GM21367 (cell line): ENCODE results near the gene LRCH1.

Source experiments
- ATAC-seq: cut with Tn5 transposase; IDR thresholded peaks from one replicate; pipeline ENCODE4 v1.9.1; 2021; ENCODE audit not compliant: unreplicated experiment

Gene LRCH1

DNA sequence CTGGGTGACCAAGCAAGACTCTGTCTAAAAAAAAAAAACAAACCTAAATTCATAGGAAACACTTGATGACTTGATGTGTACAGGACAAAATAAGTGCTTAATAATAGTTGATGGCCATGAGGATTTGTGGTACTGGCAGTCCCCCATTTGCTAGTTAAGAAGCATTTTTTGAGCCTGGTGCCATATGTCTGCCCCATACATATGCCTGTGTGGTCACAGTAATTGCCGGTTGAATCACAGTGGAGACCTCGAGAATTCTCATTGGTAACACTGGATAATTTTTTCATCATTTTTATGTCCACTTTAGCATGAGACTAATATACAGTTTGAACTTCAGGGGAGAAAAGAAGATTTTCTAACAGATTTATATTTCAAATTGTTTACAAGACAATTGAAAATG lies 79.2 kb downstream of the LRCH1 start:
- ATAC-seq: no peak

- no peak for ATAC-seq
These were observed 80.4 kb downstream of the LRCH1 start for GRCh38 chr13:46633416-46633815.

DNA sequence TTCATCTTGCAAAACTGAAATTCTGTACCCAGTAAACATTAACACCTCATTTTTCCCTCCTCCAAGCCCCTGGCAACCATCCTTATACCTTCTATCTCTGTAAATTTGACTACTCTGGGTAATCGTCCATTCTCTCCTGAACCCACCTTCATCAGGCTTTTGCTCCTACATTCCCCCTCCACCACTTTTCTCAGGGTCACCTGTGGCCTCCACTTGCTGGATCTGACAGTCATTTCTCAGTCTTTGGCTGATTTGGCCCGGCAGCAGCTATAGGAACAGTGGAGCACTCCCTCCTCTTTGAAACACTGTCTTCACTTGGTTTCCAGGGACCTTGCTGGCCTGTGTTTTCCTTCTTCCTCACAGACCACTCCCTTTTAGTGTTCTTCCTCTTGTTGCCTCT lies 83.5 kb downstream of the LRCH1 start:
- no peak for ATAC-seq

GRCh38 chr13:46637213-46637612 lies 84.2 kb downstream of the LRCH1 start:
- no peak for ATAC-seq

GRCh38 chr13:46638262-46638661 lies 85.3 kb downstream of the LRCH1 start:
- ATAC-seq: no peak

GRCh38 chr13:46639033-46639981 lies 86.3 kb downstream of the LRCH1 start:
- peak; percentile 76 for ATAC-seq

DNA sequence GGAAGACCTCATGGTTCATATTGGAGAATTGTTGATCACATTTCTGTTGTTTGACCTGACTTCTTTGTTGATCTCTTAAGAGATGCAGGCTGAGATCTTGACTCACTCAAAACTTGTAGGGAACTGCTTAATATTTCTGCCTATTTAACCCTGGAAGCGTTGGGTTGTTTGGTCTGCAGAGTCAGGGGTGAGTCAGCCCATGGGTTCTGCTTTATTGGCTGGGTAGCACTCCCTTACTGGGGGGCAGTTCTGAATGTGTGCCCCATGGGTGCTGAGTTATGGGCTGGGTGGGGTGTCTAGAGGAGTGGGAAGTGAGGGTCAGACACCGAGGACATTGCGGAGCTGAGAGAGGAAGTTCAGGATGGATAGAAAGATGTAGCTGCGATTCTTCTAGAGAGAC lies 87.9 kb downstream of the LRCH1 start:
- ATAC-seq: no peak

DNA sequence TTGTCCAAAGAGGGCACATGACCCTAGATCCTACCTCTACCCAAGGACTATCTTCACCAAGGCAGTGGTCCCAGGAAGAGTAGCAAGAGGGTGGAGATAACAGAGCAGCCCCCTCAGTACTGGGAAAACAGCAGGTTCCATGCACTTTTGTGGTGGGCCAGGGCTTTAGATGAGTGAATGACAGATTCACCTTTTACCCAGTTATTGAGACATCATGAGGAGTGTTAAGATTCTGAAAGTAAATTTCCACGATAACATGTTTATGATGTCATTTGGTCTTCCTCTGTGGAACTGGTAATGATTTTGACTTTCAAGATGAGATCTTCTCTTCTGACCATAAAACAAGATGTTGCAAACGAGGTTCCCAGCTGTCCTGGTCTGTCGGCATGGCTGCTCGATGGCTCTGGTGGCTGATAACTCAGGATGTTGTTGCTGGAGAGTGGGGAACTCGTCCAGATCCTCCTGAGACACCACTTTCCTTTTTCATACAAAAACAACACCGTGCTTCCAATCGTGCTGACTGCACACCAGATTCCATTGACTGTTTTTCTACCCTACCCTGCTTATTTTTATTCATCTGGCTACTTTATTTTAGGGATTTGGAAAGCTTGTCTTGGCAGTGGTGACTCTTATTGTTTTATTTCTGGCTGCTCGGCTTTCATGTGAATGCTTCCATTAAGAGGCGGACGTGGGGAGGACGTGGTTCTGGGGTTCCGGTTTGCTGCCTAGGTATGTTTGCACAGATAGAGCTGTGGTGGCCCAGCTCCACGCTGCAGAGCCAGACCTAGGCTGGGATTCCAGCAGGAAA lies 88.5 kb downstream of the LRCH1 start:
- ATAC-seq: no peak

DNA sequence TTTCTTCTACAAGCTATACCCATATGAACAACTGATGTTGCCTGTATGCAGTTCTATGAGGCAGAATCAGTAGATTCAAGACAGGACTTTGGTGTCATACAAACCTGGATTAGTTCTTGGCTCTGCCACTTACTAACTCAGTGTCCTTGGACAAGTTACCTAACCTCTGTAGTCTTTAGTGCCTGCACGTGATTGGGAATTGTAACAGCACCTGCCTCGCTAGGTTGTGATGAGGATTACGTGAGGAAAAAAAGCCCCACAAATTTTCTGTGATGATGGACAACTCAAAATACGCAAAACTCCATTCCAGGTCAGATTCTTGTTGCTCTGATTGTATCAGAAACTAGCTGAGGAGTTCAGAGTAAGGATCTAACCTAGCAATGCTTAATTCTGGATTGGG lies 89.3 kb downstream of the LRCH1 start:
- ATAC-seq: no peak

DNA sequence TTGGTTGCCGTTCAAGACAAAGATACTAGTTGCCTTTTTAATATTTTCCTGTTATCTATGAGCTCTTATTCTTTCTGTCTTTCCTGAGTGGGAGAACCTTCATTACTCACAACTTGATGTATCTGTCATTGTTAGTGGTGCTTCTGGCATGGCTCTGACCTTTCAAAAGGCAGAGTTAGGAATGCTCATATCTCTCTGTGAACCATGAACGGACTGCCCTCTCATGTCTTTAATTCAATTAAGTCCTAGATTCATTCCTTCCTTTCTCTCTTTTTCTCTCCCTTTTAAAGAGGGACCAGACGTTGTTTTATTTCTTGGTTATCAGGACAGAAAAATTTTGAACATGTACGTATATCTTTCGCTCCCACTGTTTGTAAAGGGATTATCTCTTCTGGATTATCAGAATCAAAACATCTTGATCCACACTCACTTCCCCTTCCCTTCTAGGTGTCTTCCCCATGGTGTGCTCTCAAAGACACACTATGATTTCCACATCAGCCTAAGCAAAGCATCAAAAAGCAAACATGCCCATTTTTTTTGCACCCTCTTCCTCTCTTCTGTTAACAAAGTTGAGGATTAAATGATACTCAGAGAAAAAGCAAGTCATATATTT lies 90.3 kb downstream of the LRCH1 start:
- no peak for ATAC-seq

GRCh38 chr13:46644816-46645215 lies 91.8 kb downstream of the LRCH1 start:
- ATAC-seq: no peak

DNA sequence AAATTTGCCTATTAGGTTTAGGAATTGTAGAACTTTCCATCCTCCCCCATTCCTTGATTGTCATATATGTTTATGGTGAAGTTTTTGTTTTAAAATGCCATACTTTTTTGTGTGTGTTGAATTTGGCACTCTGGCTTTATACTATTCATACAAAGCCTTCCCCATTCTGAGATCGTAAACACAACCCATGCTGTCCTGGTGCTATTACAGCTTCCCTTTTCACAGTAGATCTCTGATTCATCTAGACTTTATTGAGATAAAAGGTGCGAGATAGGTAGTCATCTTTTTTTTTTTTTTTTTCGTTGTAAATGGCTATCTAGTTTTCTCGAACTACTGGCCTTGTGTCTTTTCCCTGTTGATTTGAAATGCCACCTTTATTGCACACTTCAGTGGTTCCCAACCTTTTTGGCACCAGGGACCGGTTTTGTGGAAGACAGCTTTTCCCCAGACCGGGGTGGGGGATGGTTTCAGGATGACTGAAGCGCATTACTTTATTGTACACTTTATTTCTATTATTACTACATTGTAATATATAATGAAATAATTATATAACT lies 94.6 kb downstream of the LRCH1 start:
- no peak for ATAC-seq

- peak; percentile 80 for ATAC-seq
These were observed 95.2 kb downstream of the LRCH1 start for GRCh38 chr13:46648166-46648607.

DNA sequence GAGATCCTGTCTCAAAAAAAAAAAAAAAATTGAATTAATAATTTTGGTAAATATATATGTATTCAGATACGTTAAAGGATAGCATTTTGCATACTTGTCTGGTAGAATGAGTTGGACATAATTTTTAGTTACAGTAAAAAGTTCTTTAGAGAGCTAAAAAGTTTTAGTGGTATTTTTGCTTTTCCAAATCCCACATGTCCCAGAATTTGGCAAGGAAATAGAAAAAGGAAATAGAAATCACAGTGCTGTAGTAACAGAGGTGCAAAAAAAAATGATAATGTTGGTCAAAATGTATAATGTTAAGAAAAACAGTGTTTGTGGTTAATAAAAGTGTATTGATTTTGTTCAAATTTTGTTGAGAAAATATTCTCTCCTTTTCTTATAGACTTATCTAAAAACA lies 96.8 kb downstream of the LRCH1 start:
- no peak for ATAC-seq

GRCh38 chr13:46654951-46655350 lies 102.0 kb downstream of the LRCH1 start:
- no peak for ATAC-seq

DNA sequence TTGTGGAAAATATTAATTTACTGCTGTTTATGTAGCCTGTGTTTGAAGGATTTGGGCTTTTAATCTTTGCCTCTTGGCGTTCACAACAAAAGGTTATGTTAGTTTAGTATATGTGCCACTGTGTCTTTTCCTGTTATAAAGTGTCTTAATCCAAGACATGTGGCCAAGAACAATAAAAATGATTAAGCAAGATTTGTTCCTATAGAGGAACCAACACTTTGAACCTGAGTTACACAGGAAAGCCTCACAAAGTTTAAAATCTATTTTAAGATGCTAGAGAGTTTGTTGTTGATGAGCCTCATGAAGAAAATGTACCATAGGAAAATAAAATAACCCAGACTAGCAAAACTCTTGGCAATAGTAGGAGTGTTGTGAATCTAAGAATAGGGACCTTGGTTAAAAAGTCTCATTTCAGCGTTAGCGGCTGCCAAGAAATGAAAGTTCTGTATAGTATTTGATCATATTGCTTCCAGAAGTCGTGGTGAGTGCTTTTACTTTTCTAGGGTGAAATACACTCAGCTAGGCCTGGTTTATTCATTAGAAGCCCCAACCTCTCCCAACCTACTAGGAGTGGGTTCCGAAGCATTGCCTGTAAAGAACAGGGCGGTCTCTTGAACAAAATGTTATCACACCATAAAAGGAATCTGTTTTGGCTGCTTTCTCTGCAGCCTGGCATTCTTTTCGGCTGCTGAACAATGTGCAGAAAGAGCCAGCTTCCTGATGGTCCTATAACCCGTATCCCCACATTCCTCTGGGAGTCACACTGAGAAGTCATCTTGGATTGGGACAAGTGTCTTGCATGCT lies 102.6 kb downstream of the LRCH1 start:
- ATAC-seq: no peak

DNA sequence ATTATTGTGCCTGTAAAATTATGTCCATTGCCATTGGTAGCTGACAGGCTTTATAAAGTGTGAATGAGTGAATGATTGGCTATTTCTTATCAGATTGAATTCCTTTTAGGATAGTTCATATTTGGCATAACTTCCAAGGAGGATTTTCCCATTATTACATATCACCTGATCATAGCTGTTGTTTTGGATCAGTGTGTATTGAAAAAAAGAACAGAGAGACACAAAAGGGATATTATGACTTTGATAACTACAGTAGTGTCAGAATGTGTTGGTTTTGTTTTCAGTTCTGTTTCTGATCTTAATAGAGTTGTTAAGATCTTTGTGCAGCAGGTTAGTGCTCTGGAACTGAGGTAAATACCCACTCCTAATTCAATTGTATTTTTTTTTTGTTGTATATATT lies 103.8 kb downstream of the LRCH1 start:
- ATAC-seq: peak; percentile 62

- ATAC-seq: no peak
These were observed 106.6 kb downstream of the LRCH1 start for GRCh38 chr13:46659413-46660065.

GRCh38 chr13:46660416-46660815 lies 107.4 kb downstream of the LRCH1 start:
- ATAC-seq: no peak

DNA sequence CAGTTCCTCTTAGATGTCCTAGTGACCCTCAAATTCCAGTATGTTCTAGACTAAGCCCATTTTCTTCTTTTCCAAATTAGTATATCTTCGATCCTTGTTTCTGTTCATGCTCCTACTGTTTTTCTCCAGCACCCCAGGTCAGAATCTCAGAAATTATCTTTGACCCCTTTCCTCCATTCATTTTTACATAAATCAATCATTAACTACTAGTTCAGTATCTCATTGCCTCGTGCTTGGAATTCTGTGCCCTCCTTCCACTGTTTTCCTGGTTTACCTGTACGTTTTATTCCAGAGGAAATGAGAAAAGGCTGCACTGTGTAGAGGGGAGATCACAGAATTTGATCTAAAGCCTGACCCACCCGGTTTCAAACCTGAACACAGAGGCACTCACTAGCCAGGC lies 107.9 kb downstream of the LRCH1 start:
- no peak for ATAC-seq
